H9 (cell line): Measurements from ENCODE around the gene RYR3. TPM values are rescaled to one million over a fixed set of nuclear protein-coding genes. Genes with fewer than 3 reads are reported as not detected.

ENCODE experiments used
- DNase-seq: peaks from one replicate; pipeline ENCODE4 v3.0.0-alpha.2; 2017
- H2AFZ ChIP-seq: one replicate; pipeline ENCODE4 v1.6.1; 2013; ENCODE audit warnings: mild to moderate bottlenecking, low read length, control low read depth, moderate library complexity
- H2AK5ac ChIP-seq: 2 replicates; pipeline ENCODE4 v1.6.1; 2013; ENCODE audit warnings: low read length, control low read depth, mixed read lengths; ENCODE audit not compliant: insufficient read length
- H2BK120ac ChIP-seq: one replicate; pipeline ENCODE4 v1.6.1; 2013; ENCODE audit warnings: low read depth, mild to moderate bottlenecking, low read length, control low read depth, inconsistent platforms; ENCODE audit not compliant: poor library complexity, severe bottlenecking
- H2BK12ac ChIP-seq: 2 replicates; pipeline ENCODE4 v1.6.1; 2013; ENCODE audit warnings: low read length, control low read depth, mixed read lengths, low read depth; ENCODE audit not compliant: insufficient read length
- H2BK15ac ChIP-seq: 2 replicates; pipeline ENCODE4 v1.6.1; 2013; ENCODE audit warnings: low read depth, low read length, control low read depth
- H2BK20ac ChIP-seq: one replicate; pipeline ENCODE4 v1.6.1; 2013; ENCODE audit warnings: low read depth, mild to moderate bottlenecking, low read length, control low read depth, inconsistent platforms; ENCODE audit not compliant: poor library complexity, severe bottlenecking
- H2BK5ac ChIP-seq: 2 replicates; pipeline ENCODE4 v1.6.1; 2013; ENCODE audit warnings: low read length, control low read depth, mixed read lengths; ENCODE audit not compliant: insufficient read length
- H3K14ac ChIP-seq: 2 replicates; pipeline ENCODE4 v1.6.1; 2013; ENCODE audit warnings: low read length, control low read depth; ENCODE audit not compliant: insufficient read depth
- H3K18ac ChIP-seq: 2 replicates; pipeline ENCODE4 v1.6.1; 2013; ENCODE audit warnings: low read depth, mild to moderate bottlenecking, mixed read lengths, low read length, control low read depth; ENCODE audit not compliant: insufficient read length
- H3K23ac ChIP-seq: 2 replicates; pipeline ENCODE4 v1.6.1; 2013; ENCODE audit warnings: low read length, control low read depth, mixed read lengths, low read depth; ENCODE audit not compliant: insufficient read length
- H3K23me2 ChIP-seq: 2 replicates; pipeline ENCODE4 v1.6.1; 2013; ENCODE audit warnings: low read depth, mild to moderate bottlenecking, mixed read lengths, low read length, control low read depth; ENCODE audit not compliant: insufficient read length, poor library complexity, severe bottlenecking
- H3K27ac ChIP-seq: 2 replicates; pipeline ENCODE4 v1.5.1; 2013; ENCODE audit warnings: low read length, control low read depth, mixed read lengths, low read depth; ENCODE audit not compliant: insufficient read length
- H3K27me3 ChIP-seq: 2 replicates; pipeline ENCODE4 v1.6.1; 2013; ENCODE audit warnings: low read length, control low read depth, inconsistent platforms; ENCODE audit not compliant: insufficient read depth
- H3K4ac ChIP-seq: 2 replicates; pipeline ENCODE4 v1.6.1; 2013; ENCODE audit warnings: low read depth, mild to moderate bottlenecking, control low read depth, inconsistent platforms, low read length, moderate library complexity
- H3K4me1 ChIP-seq: 2 replicates; pipeline ENCODE4 v1.6.1; 2013; ENCODE audit warnings: low read length, control low read depth, inconsistent platforms; ENCODE audit not compliant: insufficient read depth
- H3K4me2 ChIP-seq: 2 replicates; pipeline ENCODE4 v1.6.1; 2013; ENCODE audit warnings: low read length, control low read depth, mixed read lengths; ENCODE audit not compliant: insufficient read length, insufficient read depth
- H3K56ac ChIP-seq: 2 replicates; pipeline ENCODE4 v1.6.1; 2013; ENCODE audit warnings: low read depth, mild to moderate bottlenecking, mixed read lengths, low read length, control low read depth; ENCODE audit not compliant: insufficient read length
- H3K79me1 ChIP-seq: 2 replicates; pipeline ENCODE4 v1.6.1; 2013; ENCODE audit warnings: low read depth, mild to moderate bottlenecking, moderate library complexity, low read length, control low read depth, inconsistent platforms; ENCODE audit not compliant: insufficient read depth, poor library complexity, severe bottlenecking
- H3K79me2 ChIP-seq: 2 replicates; pipeline ENCODE4 v1.6.1; 2013; ENCODE audit warnings: low read length, control low read depth, inconsistent platforms; ENCODE audit not compliant: insufficient read depth
- H3K9ac ChIP-seq: 2 replicates; pipeline ENCODE4 v1.6.1; 2013; ENCODE audit warnings: low read length, control low read depth, mixed read lengths; ENCODE audit not compliant: insufficient read length; ENCODE audit errors: extremely low read depth
- H3K9me3 ChIP-seq: one replicate; pipeline ENCODE4 v1.6.1; 2013; ENCODE audit warnings: low read depth, low read length, inconsistent platforms; ENCODE audit not compliant: control insufficient read depth
- H3T11ph ChIP-seq: one replicate; pipeline ENCODE4 v1.6.1; 2013; ENCODE audit warnings: mild to moderate bottlenecking, low read length, control low read depth, inconsistent platforms
- H4K20me1 ChIP-seq: one replicate; pipeline ENCODE4 v1.6.1; 2013; ENCODE audit not compliant: control insufficient read depth, insufficient read length, insufficient read depth
- H4K5ac ChIP-seq: 2 replicates; pipeline ENCODE4 v1.6.1; 2013; ENCODE audit warnings: low read depth, mild to moderate bottlenecking, mixed read lengths, low read length, control low read depth; ENCODE audit not compliant: insufficient read length
- H4K8ac ChIP-seq: replicated peaks from 2 replicates; pipeline ENCODE4 v1.6.1; 2013; ENCODE audit warnings: low read length, control low read depth, mixed read lengths, low read depth; ENCODE audit not compliant: insufficient read length
- H4K91ac ChIP-seq: 2 replicates; pipeline ENCODE4 v1.6.1; 2013; ENCODE audit warnings: low read depth, mild to moderate bottlenecking, moderate library complexity, mixed read lengths, low read length, control low read depth; ENCODE audit not compliant: insufficient read length
- H3K27ac Mint-ChIP-seq, 3 experiments: 2 replicates in 2 of 3; 3 replicates in 1 of 3; pipeline ENCODE4 v1.8.0; 2020 to 2021; ENCODE audit warnings: mixed read lengths in 3 of 3, mild to moderate bottlenecking in 1 of 3, moderate library complexity in 1 of 3
- H3K27me3 Mint-ChIP-seq: 2 replicates; pipeline ENCODE4 v1.8.0; 2021; ENCODE audit warnings: low read depth, mild to moderate bottlenecking, moderate library complexity, mixed read lengths
- H3K36me3 Mint-ChIP-seq, 3 experiments: 2 replicates in 2 of 3; 3 replicates in 1 of 3; pipeline ENCODE4 v1.8.0; 2020 to 2021; ENCODE audit warnings: low read depth in 3 of 3, mixed read lengths in 3 of 3; ENCODE audit not compliant: insufficient read depth in 1 of 3
- H3K4me1 Mint-ChIP-seq, 2 experiments: 2 replicates each; pipeline ENCODE4 v1.8.0; 2020; ENCODE audit warnings: mixed read lengths in 2 of 2
- H3K4me3 Mint-ChIP-seq, 2 experiments: 2 replicates in 1 of 2; 3 replicates in 1 of 2; pipeline ENCODE4 v1.8.0; 2020 to 2021; ENCODE audit warnings: mild to moderate bottlenecking in 2 of 2, mixed read lengths in 2 of 2, moderate library complexity in 1 of 2
- H3K9me3 Mint-ChIP-seq, 2 experiments: 2 replicates in 1 of 2; 3 replicates in 1 of 2; pipeline ENCODE4 v1.8.0; 2020; ENCODE audit warnings: mild to moderate bottlenecking in 2 of 2, mixed read lengths in 2 of 2, moderate library complexity in 1 of 2
- CTCF ChIP-seq: fragments of 200-600 bp; sonication (generic); conservative IDR thresholded peaks from 3 replicates; pipeline ENCODE4 v1.8.0; 2021; ENCODE audit warnings: antibody characterized with exemption, mild to moderate bottlenecking
- WGBS: extraction: QIAGEN DNeasy Blood & Tissue Kit; methylation state at CpG from one replicate; pipeline ENCODE4 v1.1.7; 2013; ENCODE audit warnings: missing lambda C conversion rate, low lambda C conversion rate, mixed read lengths; ENCODE audit not compliant: insufficient read length; ENCODE audit errors: extremely low coverage; 5-methylcytosine and 5-hydroxymethylcytosine counted together
- total RNA-seq: library from RNA; stranded (reverse); gene quantifications from 2 replicates; pipeline ENCODE4 v1.2.1, GENCODE V29; 2021

RYR3 gene
- total RNA-seq, 1 experiment from 2014 or later: 0.85 TPM

GRCh38 chr15:33448961-33449606 is 138.3 kb downstream of the RYR3 start:
- Histone ChIP-seq H3K23ac (no peak overlapping the region), H3K9ac (no peak overlapping the region), H3K4me1 (no peaks in the 10 kb centered on the region), H4K91ac (no peak overlapping the region), H3K9me3 (no peaks in the 10 kb centered on the region), H4K5ac (no peak overlapping the region), H3K23me2 (no peaks in the 10 kb centered on the region), H3K79me1 (no peaks in the 10 kb centered on the region), H3K79me2 (no peaks in the 10 kb centered on the region), H2BK5ac (no peak overlapping the region), H3K14ac (no peak overlapping the region), H4K8ac (no peak overlapping the region), H3K56ac (no peak overlapping the region), H3K27me3 (no peaks in the 10 kb centered on the region), H4K20me1 (no peaks in the 10 kb centered on the region), H3T11ph (no peak overlapping the region), H3K4me2 (no peak overlapping the region), H2BK20ac (no peak overlapping the region), H3K18ac (no peak overlapping the region), H2AFZ (no peak overlapping the region), H2AK5ac (no peak overlapping the region), H2BK120ac (no peak overlapping the region), H2BK15ac (no peak overlapping the region), H2BK12ac (no peak overlapping the region), H3K4ac (no peak overlapping the region), H3K27ac (no peak overlapping the region)
- no peak for DNase-seq
- TF ChIP-seq CTCF: no peak
- H3K9me3 Mint-ChIP-seq: no peaks in the 10 kb centered on the region
- no peak overlapping the region for H3K4me3 Mint-ChIP-seq
- peaks cover 6 to 7% of the 10 kb centered on the region in 2 experiments; a peak in 3 of 4 replicates for H3K4me1 Mint-ChIP-seq
- H3K27ac Mint-ChIP-seq: no peak overlapping the region
- H3K36me3 Mint-ChIP-seq: no peaks in the 10 kb centered on the region
- WGBS: no CpG with 5 or more reads among the region's 9 CpGs
- no peaks in the 10 kb centered on the region; the same call in 1 of the 2 replicates for H3K27me3 Mint-ChIP-seq
